ENCODE data around the gene DYNC1LI1.

The DYNC1LI1 gene

GRCh38 chr3:32492684-32493436 lies 77.8 kb downstream of the DYNC1LI1 start:
- DNase-seq (ENCODE audit: low read depth in 2 of 2): peak in 1 of 2 experiments; percentile 14

- no peak for DNase-seq (ENCODE audit: low read depth in 2 of 2)
These were observed 82.1 kb downstream of the DYNC1LI1 start for GRCh38 chr3:32488474-32489008.

GRCh38 chr3:32487781-32488473 lies 82.7 kb downstream of the DYNC1LI1 start:
- DNase-seq (ENCODE audit: low read depth in 2 of 2): no peak

GRCh38 chr3:32484436-32484835 lies 86.2 kb downstream of the DYNC1LI1 start:
- no peak for DNase-seq (ENCODE audit: low read depth in 2 of 2)

- DNase-seq (ENCODE audit: low read depth in 2 of 2): no peak
These were observed 86.9 kb downstream of the DYNC1LI1 start for GRCh38 chr3:32483772-32484171.

GRCh38 chr3:32482693-32483092 lies 88.0 kb downstream of the DYNC1LI1 start:
- DNase-seq (ENCODE audit: low read depth in 2 of 2): no peak

GRCh38 chr3:32481791-32482631 lies 88.6 kb downstream of the DYNC1LI1 start:
- no peak for DNase-seq (ENCODE audit: low read depth in 2 of 2)

- DNase-seq (ENCODE audit: low read depth in 2 of 2): no peak
These were observed 90.1 kb downstream of the DYNC1LI1 start for GRCh38 chr3:32480604-32481003.

Measured in fibroblast of skin of left biceps (primary cell).